Gastroesophageal sphincter (tissue), 4 donors: ENCODE data around the gene TMBIM1. TPM values are rescaled to one million over a fixed set of nuclear protein-coding genes. Genes with fewer than 3 reads are reported as not detected.

Experiments used
- ATAC-seq: fragments of 150-250 bp; one replicate; pipeline ENCODE4 v1.9.1; 2016; ENCODE audit warnings: mild to moderate bottlenecking, moderate library complexity
- H3K27ac ChIP-seq, 4 donors: fragments of 200-600 bp; sonication (generic) in 3 of 4; 1 replicate in 3 of 4; 2 replicates in 1 of 4; pipeline ENCODE4 v1.5.1; 2016 to 2019
- H3K27me3 ChIP-seq: fragments of 200-600 bp; sonication (generic); one replicate; pipeline ENCODE4 v1.5.1; 2019
- H3K36me3 ChIP-seq, 2 donors: fragments of 200-600 bp; sonication (generic); one replicate each; pipeline ENCODE4 v1.5.1; 2019; ENCODE audit warnings: control low read depth in 1 of 2
- H3K4me1 ChIP-seq, 3 donors: fragments of 200-600 bp; sonication (generic); 1 replicate in 2 of 3; 2 replicates in 1 of 3; pipeline ENCODE4 v1.5.1; 2016 to 2019; ENCODE audit warnings: control low read depth in 2 of 3
- H3K4me3 ChIP-seq, 2 donors: fragments of 200-600 bp; sonication (generic); one replicate each; pipeline ENCODE4 v1.5.1; 2019; ENCODE audit warnings: mild to moderate bottlenecking in 1 of 2, moderate library complexity in 1 of 2
- H3K9me3 ChIP-seq, 3 donors: fragments of 200-600 bp; sonication (generic); one replicate each; pipeline ENCODE4 v1.5.1; 2017 to 2019; ENCODE audit warnings: control low read depth in 2 of 3
- CTCF ChIP-seq, 4 experiments: fragments of 200-600 bp in 2 of 4; fragments of 450-650 bp in 2 of 4; sonication (generic) in 1 of 4; IDR thresholded peaks; one replicate each; pipeline ENCODE4 v1.5.1; 2017 to 2019; ENCODE audit warnings: antibody characterized with exemption in 4 of 4, mild to moderate bottlenecking in 2 of 4, moderate library complexity in 2 of 4
- EP300 ChIP-seq: sonication (generic); formaldehyde crosslinking; IDR thresholded peaks from one replicate; pipeline ENCODE4 v1.6.1; 2017; ENCODE audit warnings: antibody characterized with exemption, mild to moderate bottlenecking
- POLR2A ChIP-seq, 2 donors: fragments of 450-650 bp; IDR thresholded peaks; one replicate each; pipeline ENCODE4 v1.6.1; 2017; ENCODE audit warnings: antibody characterized with exemption in 2 of 2, mild to moderate bottlenecking in 2 of 2, moderate library complexity in 1 of 2
- POLR2AphosphoS5 ChIP-seq: sonication (generic); formaldehyde crosslinking; IDR thresholded peaks from one replicate; pipeline ENCODE4 v1.6.1; 2017; ENCODE audit warnings: antibody characterized with exemption
- WGBS, 2 donors: methylation state at CpG; one replicate each; pipeline ENCODE4 v1.1.5; 2018; ENCODE audit warnings: low coverage in 1 of 2; 5-methylcytosine and 5-hydroxymethylcytosine counted together
- total RNA-seq, 4 donors: library from RNA; depleted of rRNA; stranded (reverse); fragments of >200 nt; gene quantifications; one replicate each; pipeline ENCODE4 v1.1.0, GENCODE V29; 2016

Gene TMBIM1
- total RNA-seq, 4 donors from 2014 or later: 152 to 245 (median 191) TPM

DNA sequence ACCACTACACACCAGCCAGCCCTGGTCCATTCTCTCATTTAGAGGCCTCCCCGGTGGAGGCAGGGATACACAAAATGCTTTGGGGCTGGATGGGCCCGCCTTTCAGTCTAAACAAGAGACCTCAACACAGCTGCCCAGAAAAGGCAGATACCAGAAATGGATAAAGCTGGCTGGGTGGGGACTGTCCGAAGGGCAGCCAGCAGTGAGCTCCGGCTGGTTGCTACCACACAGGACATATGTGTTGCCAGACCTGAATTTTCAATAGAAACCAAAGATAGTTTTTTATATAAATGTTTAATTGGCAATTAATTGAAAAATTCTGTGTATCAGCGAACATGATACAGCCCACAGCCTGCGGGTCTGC, 30.1 kb downstream of the TMBIM1 start:
- Histone ChIP-seq H3K27ac (peak overlapping the region in 3 of 4 donors; percentile 82 to 86 (median 86)), H3K27me3 (no peaks in the 10 kb centered on the region), H3K4me3 (no peak overlapping the region), H3K9me3 (no peaks in the 10 kb centered on the region), H3K36me3 (peaks cover 0 to 47% of the 10 kb centered on the region in 2 donors), H3K4me1 (peaks cover 0 to 67% (median 45%) of the 10 kb centered on the region in 3 donors)
- 49 to 59% methylated on average over 2 to 3 of the region's 6 CpGs for WGBS, 2 donors
- no peak for ATAC-seq
- TF ChIP-seq CTCF (IDR thresholded peaks at IDR 0.05): no peak
- TF ChIP-seq POLR2A (IDR thresholded peaks at IDR 0.05): no peak
- TF ChIP-seq POLR2AphosphoS5: no peak
- no peak for TF ChIP-seq EP300

DNA sequence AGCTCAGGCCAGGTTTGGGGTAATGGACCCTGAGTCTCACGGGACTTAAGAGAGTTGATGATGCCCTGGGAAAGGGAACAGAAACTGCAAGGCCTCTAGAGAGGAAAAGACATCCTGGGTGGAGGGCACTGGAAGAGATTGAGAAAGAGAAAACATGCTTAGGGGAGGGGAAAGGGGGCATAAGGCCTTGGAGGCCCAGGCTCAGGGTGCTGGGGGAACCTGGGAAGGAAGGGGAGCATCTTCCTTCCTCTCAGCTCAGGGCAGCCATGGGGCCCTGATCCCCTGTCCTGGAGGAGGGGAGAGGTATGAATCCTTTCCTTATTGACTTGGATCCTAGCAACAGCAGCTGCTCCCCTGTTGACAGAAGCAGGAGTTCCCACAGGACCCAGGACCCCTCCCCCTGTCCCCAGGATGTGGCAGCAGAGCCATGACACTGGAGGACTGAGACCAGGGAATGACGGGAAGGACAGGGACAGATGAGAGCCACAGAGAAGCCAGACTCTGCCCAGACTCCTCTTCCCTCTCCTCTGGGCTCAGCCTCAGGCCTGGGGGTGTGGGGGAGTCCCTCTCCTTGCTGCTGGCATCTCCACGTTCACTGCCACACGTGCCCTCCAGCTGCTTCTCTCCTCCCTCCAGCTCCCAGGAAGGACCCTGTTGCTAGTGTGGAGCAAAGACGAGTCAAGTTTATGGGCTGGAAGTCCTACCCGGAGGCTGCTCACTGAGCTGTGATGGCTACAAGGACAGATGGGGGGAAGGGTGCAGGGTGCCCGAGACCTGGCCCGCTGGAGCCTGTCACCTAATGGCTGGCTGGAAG, 30.7 kb downstream of the TMBIM1 start:
- H3K4me3 ChIP-seq: no peak overlapping the region
- H3K27me3 ChIP-seq: no peaks in the 10 kb centered on the region
- no peaks in the 10 kb centered on the region for H3K9me3 ChIP-seq
- H3K27ac ChIP-seq: peak overlapping the region in 3 of 4 donors; percentile 82 to 86 (median 86)
- TF ChIP-seq POLR2A (IDR thresholded peaks at IDR 0.05) (no peak), POLR2AphosphoS5 (no peak), EP300 (no peak), CTCF (IDR thresholded peaks at IDR 0.05) (no peak)
- H3K4me1 ChIP-seq: peaks cover 0 to 62% (median 45%) of the 10 kb centered on the region in 3 donors
- peaks cover 0 to 46% of the 10 kb centered on the region in 2 donors for H3K36me3 ChIP-seq
- ATAC-seq: no peak
- 0 to 71% methylated on average over 1 to 4 of the region's 8 CpGs for WGBS, 2 donors

DNA sequence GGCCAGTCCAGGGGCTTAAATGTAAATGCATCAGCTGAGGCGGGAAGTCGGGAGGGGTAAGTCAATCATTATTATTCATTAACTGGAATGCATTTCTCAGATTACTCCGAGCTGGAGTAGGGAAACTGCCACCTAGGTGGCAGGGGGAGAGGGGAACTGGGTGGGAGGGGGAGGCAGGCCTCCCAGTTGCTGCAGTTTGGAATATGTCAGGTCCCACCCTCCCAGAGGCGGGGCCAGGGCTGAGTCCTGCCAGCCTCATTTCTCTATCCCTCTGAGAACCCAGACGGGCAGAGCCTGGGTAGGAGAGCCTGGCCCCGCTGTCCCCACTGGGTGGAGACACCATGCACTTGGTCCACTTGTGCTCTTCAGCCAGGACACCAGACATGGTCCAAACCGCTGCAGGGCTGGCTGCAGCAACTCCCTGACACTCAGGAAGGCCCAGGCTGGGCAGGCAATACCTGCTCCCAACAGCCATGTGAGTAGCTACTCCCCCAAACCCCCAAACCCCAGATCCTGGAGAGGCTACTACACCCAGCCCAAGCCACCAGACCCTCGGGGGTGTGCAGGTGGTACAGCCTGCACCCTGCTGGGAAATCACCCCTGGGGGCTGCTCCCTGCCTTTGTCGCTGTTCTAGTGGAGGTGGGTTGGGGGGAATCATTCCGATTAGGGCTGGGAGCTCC, 31.4 kb downstream of the TMBIM1 start, which contains the start of gene GPBAR1:
Gene GPBAR1 (plus strand): TSS at position 274 of the 681 bp plus-strand sequence. CDS start 1,710 bp downstream, outside the sequence.
- H3K4me3 ChIP-seq: no peak within 1 kb of the TSS
- no peaks in the 10 kb centered on the region for H3K27me3 ChIP-seq
- WGBS, 2 donors: 63% methylated on average over 2 of the region's 10 CpGs; no CpG with 5 or more reads in 1 of the 2 donors
- H3K9me3 ChIP-seq: no peaks in the 10 kb centered on the region
- peaks cover 0 to 62% (median 45%) of the 10 kb centered on the region in 3 donors for H3K4me1 ChIP-seq
- peaks cover 0 to 46% of the 10 kb centered on the region in 2 donors for H3K36me3 ChIP-seq
- peak within 1 kb of the TSS in 3 of 4 donors; percentile 82 to 86 (median 86) for H3K27ac ChIP-seq
- TF ChIP-seq POLR2A (IDR thresholded peaks at IDR 0.05) (no peak), POLR2AphosphoS5 (no peak), EP300 (no peak), CTCF (IDR thresholded peaks at IDR 0.05) (no peak)
- ATAC-seq: no peak

DNA sequence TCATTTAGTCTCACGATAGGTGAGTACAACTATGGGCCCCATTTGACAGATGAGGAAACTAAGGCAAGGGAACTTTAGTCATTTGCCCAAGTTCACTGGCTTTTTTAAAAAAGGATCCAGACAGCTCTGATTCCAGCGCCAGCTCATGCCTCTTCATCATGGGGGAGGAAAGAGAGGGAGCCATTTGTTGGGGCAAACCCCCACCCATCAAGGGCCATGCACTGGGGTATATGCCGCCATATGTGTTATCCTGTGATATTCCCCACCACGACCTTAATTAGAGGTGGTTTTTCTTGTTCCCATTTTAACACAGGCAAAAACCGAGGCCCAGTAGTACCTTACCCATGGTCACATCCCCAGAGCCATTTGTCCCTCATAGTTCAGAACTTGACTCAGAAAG, 32.1 kb downstream of the TMBIM1 start:
- H3K9me3 ChIP-seq: no peaks in the 10 kb centered on the region
- ATAC-seq: no peak

More for the DNA sequence above, 32.1 kb downstream of the TMBIM1 start:
- Histone ChIP-seq H3K27ac (peak overlapping the region in 3 of 4 donors; percentile 82 to 86 (median 86)), H3K36me3 (peaks cover 0 to 46% of the 10 kb centered on the region in 2 donors), H3K4me3 (no peak overlapping the region), H3K4me1 (peaks cover 0 to 62% (median 45%) of the 10 kb centered on the region in 3 donors), H3K27me3 (no peaks in the 10 kb centered on the region)
- WGBS, 2 donors: 83 to 92% methylated on average over 1 to 5 of the region's 5 CpGs
- no peak for TF ChIP-seq POLR2A (IDR thresholded peaks at IDR 0.05)
- no peak for TF ChIP-seq POLR2AphosphoS5
- no peak for TF ChIP-seq EP300
- TF ChIP-seq CTCF (IDR thresholded peaks at IDR 0.05): no peak
